Endothelial cell of umbilical vein (primary cell): Measurements from ENCODE around the gene CCDC86. TPM values are rescaled to one million over a fixed set of nuclear protein-coding genes. Genes with fewer than 3 reads are reported as not detected.

ENCODE experiments used
- BruUV-seq: library from RNA; stranded (reverse); fragments of 400-500 nt; replicated peaks from 2 replicates; lab custom pipeline; 2021; lab: Mats Ljungman, UMichigan
- CTCF ChIA-PET: fragments of 300-600, 350-600 bp; sonication (Branson Sonifier 250); formaldehyde crosslinking; loops from one replicate; lab custom pipeline; 2021; ENCODE audit warnings: antibody characterized with exemption, inconsistent platforms; lab: Charles Lee
- POLR2A ChIA-PET: fragments of 300-600, 350-600 bp; sonication (Branson Sonifier 250); formaldehyde crosslinking; loops from one replicate; lab custom pipeline; 2021; ENCODE audit warnings: antibody characterized with exemption, inconsistent platforms; lab: Charles Lee
- DNase-seq: peaks from one replicate; pipeline ENCODE4 v3.0.0-alpha.2; 2011; ENCODE audit warnings: low read depth, low spot score
- FAIRE-seq: peaks from 2 replicates; lab custom pipeline; 2011; peaks lifted over from hg19 to GRCh38; lab: Jason Lieb, UNC
- H2AFZ ChIP-seq: 2 replicates; pipeline ENCODE4 v1.6.0; 2012; ENCODE audit warnings: low read depth, low read length, control low read depth, inconsistent platforms
- H3K27ac ChIP-seq: 2 replicates; pipeline ENCODE4 v1.5.1; 2011; ENCODE audit warnings: low read depth, mild to moderate bottlenecking, control low read depth, low read length, moderate library complexity; ENCODE audit not compliant: insufficient read depth
- H3K27me3 ChIP-seq, 2 experiments: 2 replicates each; pipeline versions ENCODE4 v1.6.0 to v1.6.1; 2011; ENCODE audit warnings: low read length in 2 of 2, mixed read lengths in 1 of 2; ENCODE audit not compliant: control insufficient read depth in 2 of 2, insufficient read depth in 2 of 2
- H3K36me3 ChIP-seq, 2 experiments: 2 replicates in 1 of 2; 3 replicates in 1 of 2; pipeline ENCODE4 v1.5.1; 2011; ENCODE audit warnings: low read length in 2 of 2, mild to moderate bottlenecking in 1 of 2, moderate library complexity in 1 of 2; ENCODE audit not compliant: control insufficient read depth in 2 of 2, insufficient read depth in 2 of 2; ENCODE audit errors: extremely low read depth in 1 of 2
- H3K4me1 ChIP-seq: 3 replicates; pipeline ENCODE4 v1.5.1; 2011; ENCODE audit warnings: mild to moderate bottlenecking, low read length; ENCODE audit not compliant: control insufficient read depth, insufficient read depth; ENCODE audit errors: extremely low read depth
- H3K4me2 ChIP-seq: 2 replicates; pipeline ENCODE4 v1.6.1; 2011; ENCODE audit warnings: low read length, control low read depth, mixed read lengths; ENCODE audit not compliant: insufficient read depth
- H3K4me3 ChIP-seq, 3 experiments: fragments of 200-600 bp in 1 of 3; sonication (generic), shearing (Covaris generic) in 1 of 3; replicated peaks in 1 of 3; 2 replicates each; pipeline ENCODE4 v1.5.1; 2011 to 2016; ENCODE audit warnings: control low read depth in 3 of 3, low read length in 3 of 3, mild to moderate bottlenecking in 2 of 3, inconsistent platforms in 1 of 3, low read depth in 1 of 3, moderate library complexity in 1 of 3; ENCODE audit not compliant: insufficient read depth in 1 of 3
- H3K79me2 ChIP-seq: 2 replicates; pipeline ENCODE4 v1.6.0; 2012; ENCODE audit warnings: low read length, inconsistent platforms; ENCODE audit not compliant: control insufficient read depth, insufficient read depth
- H3K9ac ChIP-seq: replicated peaks from 2 replicates; pipeline ENCODE3; 2011; ENCODE audit warnings: low read length, control low read depth; ENCODE audit not compliant: insufficient read depth; ENCODE audit errors: extremely low read depth
- H3K9me1 ChIP-seq: replicated peaks from 3 replicates; pipeline ENCODE4 v1.6.0; 2011; ENCODE audit warnings: mild to moderate bottlenecking, low read length; ENCODE audit not compliant: control insufficient read depth, insufficient read depth; ENCODE audit errors: extremely low read depth
- H3K9me3 ChIP-seq: replicated peaks from 2 replicates; pipeline ENCODE4 v1.5.1; 2012; ENCODE audit warnings: low read length, inconsistent platforms; ENCODE audit not compliant: control insufficient read depth, insufficient read depth
- H4K20me1 ChIP-seq: replicated peaks from 2 replicates; pipeline ENCODE3; 2011; ENCODE audit warnings: mild to moderate bottlenecking, low read length; ENCODE audit not compliant: control insufficient read depth, insufficient read depth; ENCODE audit errors: extremely low read depth
- CTCF ChIP-seq, 2 donors: IDR thresholded peaks; 1 replicate in 1 of 2; 2 replicates in 1 of 2; pipeline ENCODE4 v1.5.1; 2011; ENCODE audit warnings: low read length in 2 of 2, mild to moderate bottlenecking in 2 of 2, moderate library complexity in 2 of 2, control low read depth in 1 of 2, inconsistent platforms in 1 of 2, low read depth in 1 of 2; ENCODE audit not compliant: insufficient read depth in 1 of 2; ENCODE audit errors: extremely low read depth in 1 of 2
- EZH2 ChIP-seq: IDR thresholded peaks from 2 replicates; pipeline ENCODE4 v1.6.1; 2012; ENCODE audit warnings: borderline replicate concordance, low read depth, mild to moderate bottlenecking, moderate library complexity, low read length, inconsistent platforms; ENCODE audit not compliant: severe bottlenecking
- FOS ChIP-seq: IDR thresholded peaks from 2 replicates; pipeline ENCODE4 v1.6.1; 2011; ENCODE audit warnings: mild to moderate bottlenecking, low read length, moderate library complexity, borderline replicate concordance; ENCODE audit not compliant: insufficient read depth
- GATA2 ChIP-seq: IDR thresholded peaks from 2 replicates; pipeline ENCODE4 v1.7.0; 2011; ENCODE audit warnings: low read depth, mild to moderate bottlenecking, moderate library complexity, mixed read lengths, low read length; ENCODE audit not compliant: insufficient read length, insufficient read depth
- JUN ChIP-seq: IDR thresholded peaks from 2 replicates; pipeline ENCODE4 v1.6.1; 2011; ENCODE audit warnings: borderline replicate concordance, low read depth; ENCODE audit not compliant: insufficient read length, insufficient read depth
- MAX ChIP-seq: IDR thresholded peaks from 2 replicates; pipeline ENCODE4 v1.6.1; 2011; ENCODE audit not compliant: insufficient read depth, insufficient read length
- MYC ChIP-seq: IDR thresholded peaks from one replicate; pipeline ENCODE4 v1.6.1; 2011; ENCODE audit warnings: mild to moderate bottlenecking, low read depth, low read length
- POLR2A ChIP-seq: IDR thresholded peaks from 2 replicates; pipeline ENCODE4 v1.6.1; 2012; ENCODE audit warnings: low read depth, mild to moderate bottlenecking, control low read depth, low read length
- POLR2AphosphoS5 ChIP-seq: IDR thresholded peaks from 2 replicates; pipeline ENCODE4 v1.6.1; 2012; ENCODE audit warnings: low read depth, mild to moderate bottlenecking, control low read depth, low read length, moderate library complexity; ENCODE audit not compliant: insufficient read depth
- dilution Hi-C: fragments of 300-500 bp; cut with MboI; formaldehyde crosslinking; loops from one replicate; pipeline ENCODE4 v1.15.0; 2019; ENCODE audit warnings: low sequenced_read_pairs; ENCODE audit not compliant: extremely low pct_ligation_motif_present
- intact Hi-C: fragments of 100-400 bp; cut with micrococcal nuclease; formaldehyde crosslinking; loops from one replicate; pipeline ENCODE4 v1.10.0; 2022
- polyA plus RNA-seq, 4 experiments: library from polyadenylated mRNA; depleted of rRNA in 3 of 4; stranded (reverse) in 3 of 4; unstranded in 1 of 4; fragments of >200 nt; gene quantifications; 2 replicates each; pipeline versions ENCODE4 v1.2.1 to v1.2.3, GENCODE V29; 2011 to 2012; ENCODE audit warnings: missing spikeins in 1 of 4
- total RNA-seq: library from RNA; stranded (reverse); gene quantifications from 2 replicates; pipeline ENCODE4 v1.2.3, GENCODE V29; 2021

Gene CCDC86
- total and polyA plus RNA-seq, 2 donors (not counting 3 experiments of a cell fraction or from before 2014, with no cell fraction given) = 29.8 to 60.8 TPM

GRCh38 chr11:60858731-60859464 is 17.0 kb downstream of the CCDC86 start:
- FAIRE-seq (no peak), DNase-seq (no peak)
- Histone ChIP-seq H3K9me1 (no peaks in the 10 kb centered on the region), H3K27ac (no peak overlapping the region), H3K9me3 (no peaks in the 10 kb centered on the region), H3K27me3 (no peaks in the 10 kb centered on the region), H3K79me2 (no peaks in the 10 kb centered on the region), H3K4me3 (no peak overlapping the region), H3K36me3 (no peaks in the 10 kb centered on the region), H4K20me1 (no peaks in the 10 kb centered on the region), H3K4me2 (no peak overlapping the region), H3K4me1 (no peaks in the 10 kb centered on the region), H3K9ac (no peak overlapping the region), H2AFZ (no peak overlapping the region)
- no TSS peak for BruUV-seq
- intact Hi-C loops = no loop called here
- ChIA-PET POLR2A (no interaction called here), CTCF (interaction anchor here (0.6 to 1.8 kb wide), 3 partner anchors 16 to 84 kb away, joined by 3 to 7 read pairs (median 3); no protein-coding TSS in a partner anchor)
- TF ChIP-seq JUN (no peak), MYC (no peak), POLR2AphosphoS5 (no peak), CTCF (IDR thresholded peaks at IDR 0.05; ENCODE audit: extremely low read depth in 1 of 2, insufficient read depth in 1 of 2, low read depth in 1 of 2, low read length in 2 of 2) (no peak), FOS (no peak), MAX (no peak), EZH2 (no peak), GATA2 (no peak), POLR2A (no peak)
- dilution Hi-C loops = no loop called here
